Measurements from ENCODE around the gene ZYG11A.
"Not testable (repeated sequence)": the region's sequence is repeated elsewhere in the genome, so short reads cannot be mapped to it uniquely, and the experiment has no call there.

DNA sequence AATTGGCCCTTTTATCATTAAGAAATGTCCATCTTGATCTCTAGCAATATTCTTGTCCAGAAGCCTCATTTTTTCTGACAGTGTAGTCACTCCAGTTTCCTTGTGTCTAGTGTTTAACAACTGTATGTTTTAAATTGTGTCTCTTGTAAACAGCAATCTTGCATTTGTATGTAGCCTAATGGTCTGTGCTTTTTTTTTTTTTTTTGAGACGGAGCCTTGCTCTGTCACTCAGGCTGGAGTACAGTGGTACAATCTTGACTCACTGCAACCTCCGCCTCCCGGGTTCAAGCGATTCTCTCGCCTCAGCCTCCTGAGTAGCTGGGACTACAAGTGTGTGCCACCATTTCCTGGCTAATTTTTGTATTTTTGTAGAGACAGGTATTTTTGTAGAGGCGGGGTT is 2.6 kb downstream of the ZYG11A start:
- TF ChIP-seq, protein P1, sequence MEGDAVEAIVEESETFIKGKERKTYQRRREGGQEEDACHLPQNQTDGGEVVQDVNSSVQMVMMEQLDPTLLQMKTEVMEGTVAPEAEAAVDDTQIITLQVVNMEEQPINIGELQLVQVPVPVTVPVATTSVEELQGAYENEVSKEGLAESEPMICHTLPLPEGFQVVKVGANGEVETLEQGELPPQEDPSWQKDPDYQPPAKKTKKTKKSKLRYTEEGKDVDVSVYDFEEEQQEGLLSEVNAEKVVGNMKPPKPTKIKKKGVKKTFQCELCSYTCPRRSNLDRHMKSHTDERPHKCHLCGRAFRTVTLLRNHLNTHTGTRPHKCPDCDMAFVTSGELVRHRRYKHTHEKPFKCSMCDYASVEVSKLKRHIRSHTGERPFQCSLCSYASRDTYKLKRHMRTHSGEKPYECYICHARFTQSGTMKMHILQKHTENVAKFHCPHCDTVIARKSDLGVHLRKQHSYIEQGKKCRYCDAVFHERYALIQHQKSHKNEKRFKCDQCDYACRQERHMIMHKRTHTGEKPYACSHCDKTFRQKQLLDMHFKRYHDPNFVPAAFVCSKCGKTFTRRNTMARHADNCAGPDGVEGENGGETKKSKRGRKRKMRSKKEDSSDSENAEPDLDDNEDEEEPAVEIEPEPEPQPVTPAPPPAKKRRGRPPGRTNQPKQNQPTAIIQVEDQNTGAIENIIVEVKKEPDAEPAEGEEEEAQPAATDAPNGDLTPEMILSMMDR (IDR thresholded peaks at IDR 0.05; ENCODE audit: low read length) = not testable (repeated sequence)
- not testable (repeated sequence) for TF ChIP-seq EZH2 (IDR thresholded peaks at IDR 0.05; ENCODE audit: borderline replicate concordance, low read length)
